Neuronal stem cell (in vitro differentiated cells): ENCODE measurements around the gene RGS12.

Experiments used
- DNase-seq: peaks from one replicate; pipeline ENCODE4 v3.0.0-alpha.2; 2013; ENCODE audit warnings: low spot score
- H2AFZ ChIP-seq: one replicate; pipeline ENCODE4 v1.6.1; 2013; ENCODE audit warnings: mild to moderate bottlenecking, low read length, inconsistent platforms
- H2AK5ac ChIP-seq: 2 replicates; pipeline ENCODE4 v1.6.1; 2013; ENCODE audit warnings: low read depth, mild to moderate bottlenecking, inconsistent platforms, low read length, moderate library complexity, mixed read lengths
- H2BK120ac ChIP-seq: 2 replicates; pipeline ENCODE4 v1.6.1; 2013; ENCODE audit warnings: low read depth, mild to moderate bottlenecking, inconsistent platforms, low read length, moderate library complexity, mixed read lengths
- H2BK12ac ChIP-seq: one replicate; pipeline ENCODE4 v1.6.1; 2013; ENCODE audit warnings: low read length, inconsistent platforms
- H2BK15ac ChIP-seq: 2 replicates; pipeline ENCODE4 v1.6.1; 2013; ENCODE audit warnings: mild to moderate bottlenecking, low read length, inconsistent platforms, mixed read lengths
- H2BK5ac ChIP-seq: one replicate; pipeline ENCODE4 v1.6.1; 2013; ENCODE audit warnings: inconsistent platforms, mild to moderate bottlenecking, low read length, moderate library complexity
- H3K14ac ChIP-seq: one replicate; pipeline ENCODE4 v1.6.1; 2013; ENCODE audit warnings: low read length, inconsistent platforms
- H3K18ac ChIP-seq: 2 replicates; pipeline ENCODE4 v1.6.1; 2013; ENCODE audit warnings: low read length, inconsistent platforms
- H3K23ac ChIP-seq: 2 replicates; pipeline ENCODE4 v1.6.1; 2013; ENCODE audit warnings: low read depth, mild to moderate bottlenecking, mixed read lengths, low read length, inconsistent platforms; ENCODE audit not compliant: poor library complexity
- H3K27ac ChIP-seq: replicated peaks from 3 replicates; pipeline ENCODE4 v1.5.1; 2013; ENCODE audit warnings: low read length, inconsistent platforms
- H3K27me3 ChIP-seq, 3 experiments: 2 replicates each; pipeline ENCODE4 v1.6.1; 2013; ENCODE audit warnings: low read length in 3 of 3, mild to moderate bottlenecking in 2 of 3, inconsistent platforms in 1 of 3, low read depth in 1 of 3, mixed read lengths in 1 of 3, moderate library complexity in 1 of 3; ENCODE audit not compliant: control insufficient read depth in 3 of 3, insufficient read depth in 3 of 3
- H3K36me3 ChIP-seq, 2 donors: replicated peaks in 1 of 2; 2 replicates each; pipeline ENCODE4 v1.6.1; 2013; ENCODE audit warnings: low read length in 2 of 2; ENCODE audit not compliant: control insufficient read depth in 2 of 2, insufficient read depth in 2 of 2
- H3K4ac ChIP-seq: 2 replicates; pipeline ENCODE4 v1.6.1; 2013; ENCODE audit warnings: inconsistent platforms, mild to moderate bottlenecking, low read length, moderate library complexity
- H3K4me1 ChIP-seq, 2 donors: 1 replicate in 1 of 2; 2 replicates in 1 of 2; pipeline ENCODE4 v1.6.1; 2013; ENCODE audit warnings: low read length in 2 of 2, low read depth in 1 of 2; ENCODE audit not compliant: control insufficient read depth in 2 of 2, insufficient read depth in 1 of 2
- H3K4me2 ChIP-seq: one replicate; pipeline ENCODE4 v1.6.1; 2013; ENCODE audit warnings: mild to moderate bottlenecking, low read length, inconsistent platforms; ENCODE audit not compliant: insufficient read depth, poor library complexity, severe bottlenecking
- H3K4me3 ChIP-seq, 2 donors: 2 replicates each; pipeline ENCODE4 v1.5.1; 2013; ENCODE audit warnings: low read length in 2 of 2, mild to moderate bottlenecking in 2 of 2, inconsistent platforms in 1 of 2, moderate library complexity in 1 of 2
- H3K79me1 ChIP-seq: one replicate; pipeline ENCODE4 v1.6.1; 2013; ENCODE audit warnings: low read depth, mild to moderate bottlenecking, inconsistent platforms, low read length, moderate library complexity
- H3K9ac ChIP-seq: one replicate; pipeline ENCODE4 v1.6.1; 2013; ENCODE audit warnings: mild to moderate bottlenecking, low read depth, low read length, inconsistent platforms; ENCODE audit not compliant: poor library complexity
- H3K9me3 ChIP-seq, 2 donors: replicated peaks in 1 of 2; 2 replicates each; pipeline versions ENCODE3 to v1.6.1; 2013; ENCODE audit warnings: low read length in 2 of 2, mild to moderate bottlenecking in 2 of 2, inconsistent platforms in 1 of 2, low read depth in 1 of 2, mixed read lengths in 1 of 2, moderate library complexity in 1 of 2; ENCODE audit not compliant: control insufficient read depth in 2 of 2, insufficient read depth in 1 of 2
- H4K8ac ChIP-seq: one replicate; pipeline ENCODE4 v1.6.1; 2013; ENCODE audit warnings: low read depth, mild to moderate bottlenecking, inconsistent platforms, low read length, moderate library complexity
- H4K91ac ChIP-seq: one replicate; pipeline ENCODE4 v1.6.1; 2013; ENCODE audit warnings: low read length, low read depth, mild to moderate bottlenecking, inconsistent platforms; ENCODE audit not compliant: poor library complexity
- WGBS, 2 donors: extraction: QIAGEN DNeasy Blood & Tissue Kit; methylation state at CpG; one replicate each; pipeline ENCODE4 v1.1.7; 2013; ENCODE audit warnings: missing lambda C conversion rate in 2 of 2, mixed read lengths in 1 of 2; ENCODE audit not compliant: insufficient read length in 2 of 2, insufficient replicate concordance in 1 of 2; ENCODE audit errors: extremely low coverage in 2 of 2; 5-methylcytosine and 5-hydroxymethylcytosine counted together

The RGS12 gene

DNA sequence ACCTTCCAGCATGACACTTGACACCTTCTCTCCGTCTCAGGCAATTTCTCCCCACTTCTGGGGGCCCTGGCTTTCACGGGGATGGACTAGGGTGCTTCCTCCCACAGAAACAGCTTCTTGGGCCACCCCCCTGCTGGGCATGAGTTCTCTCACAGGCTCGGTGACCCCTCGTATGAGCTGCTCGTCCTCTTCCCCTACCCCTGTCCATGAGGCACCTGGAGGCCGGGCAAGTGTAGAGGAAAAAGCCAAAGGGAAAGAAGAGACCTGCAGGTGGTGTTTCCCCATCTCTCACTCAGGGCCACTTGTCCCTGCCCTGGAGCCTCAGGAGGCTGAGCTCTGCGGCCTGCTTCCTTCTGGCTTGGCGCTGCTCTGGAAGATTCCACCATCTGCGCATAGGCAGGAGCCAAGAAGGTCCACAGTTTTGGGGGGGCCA is 1.9 kb upstream of the RGS12 start:
- Histone ChIP-seq H3K4me3 (no peak overlapping the region), H3K14ac (peak overlapping the region; percentile 38), H2AFZ (no peak overlapping the region), H3K4me1 (peaks cover 18 to 19% of the 10 kb centered on the region in 2 donors), H3K18ac (peak overlapping the region; percentile 71), H2BK12ac (no peak overlapping the region), H3K9ac (peak overlapping the region; percentile 44), H3K79me1 (peaks cover 16% of the 10 kb centered on the region), H3K9me3 (peaks cover 0 to 12% of the 10 kb centered on the region in 2 donors), H4K91ac (no peak overlapping the region), H3K23ac (no peak overlapping the region), H2BK120ac (no peak overlapping the region), H3K27ac (no peak overlapping the region), H3K36me3 (peaks cover 0 to 3% of the 10 kb centered on the region in 2 donors), H3K4me2 (no peak overlapping the region), H3K4ac (no peak overlapping the region), H4K8ac (no peak overlapping the region), H2BK5ac (no peak overlapping the region), H2AK5ac (peak overlapping the region; percentile 97), H2BK15ac (no peak overlapping the region), H3K27me3 (peaks cover 0 to 5% (median 3%) of the 10 kb centered on the region in 3 experiments)
- no peak for DNase-seq
- no CpG with 5 or more reads among the region's 9 CpGs for WGBS, 2 donors

DNA sequence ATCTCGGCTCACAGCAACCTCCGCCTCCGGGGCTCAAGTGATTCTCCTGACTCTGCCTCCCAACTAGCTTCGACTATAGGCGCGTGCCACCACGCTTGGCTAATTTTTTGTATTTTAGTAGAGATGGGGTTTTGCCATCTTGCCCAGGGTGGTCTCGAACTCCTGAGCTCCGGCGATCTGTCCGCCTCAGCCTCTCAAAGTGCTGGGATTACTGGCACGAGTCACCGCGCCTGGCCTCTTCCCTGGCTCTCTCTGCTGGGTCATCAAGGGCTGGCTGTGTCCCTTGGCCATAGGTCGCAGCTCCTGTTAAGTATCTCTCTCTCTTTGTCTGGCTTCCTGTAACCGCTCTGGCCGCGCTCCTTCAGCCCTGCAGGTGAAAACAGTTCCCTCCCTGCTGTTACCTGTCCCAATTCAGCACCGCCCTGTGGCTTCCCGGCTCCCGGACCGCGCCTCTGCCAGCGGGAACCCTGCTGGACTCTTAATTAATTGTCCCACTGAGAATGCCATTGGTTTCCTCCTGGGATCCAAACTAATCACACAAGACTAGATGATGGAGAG is 1.3 kb upstream of the RGS12 start:
- peak overlapping the region; percentile 93 for H3K9ac ChIP-seq
- H3K4me2 ChIP-seq, result peak overlapping the region; percentile 99
- peak overlapping the region; percentile 88 to 94 for H3K4me3 ChIP-seq
- H2BK5ac ChIP-seq, result no peak overlapping the region
- no peak overlapping the region for H4K8ac ChIP-seq
- peak overlapping the region; percentile 97 for H2AFZ ChIP-seq
- H3K27me3 ChIP-seq, result peaks cover 0 to 5% (median 3%) of the 10 kb centered on the region in 3 experiments
- no peak overlapping the region for H2BK120ac ChIP-seq
- H3K9me3 ChIP-seq, result peaks cover 0 to 12% of the 10 kb centered on the region in 2 donors
- no peak overlapping the region for H3K27ac ChIP-seq
- peaks cover 16% of the 10 kb centered on the region for H3K79me1 ChIP-seq
- H3K36me3 ChIP-seq, result peaks cover 0 to 3% of the 10 kb centered on the region in 2 donors
- no peak overlapping the region for H4K91ac ChIP-seq
- WGBS, 2 donors, result no CpG with 5 or more reads among the region's 24 CpGs
- H3K4me1 ChIP-seq, result peaks cover 18 to 20% of the 10 kb centered on the region in 2 donors
- peak overlapping the region; percentile 93 for H3K18ac ChIP-seq
- H3K4ac ChIP-seq, result no peak overlapping the region
- peak overlapping the region; percentile 8 for H3K14ac ChIP-seq
- no peak overlapping the region for H2BK12ac ChIP-seq
- peak overlapping the region; percentile 88 for H2AK5ac ChIP-seq
- DNase-seq, result no peak
- H3K23ac ChIP-seq, result peak overlapping the region; percentile 95
- H2BK15ac ChIP-seq, result peak overlapping the region; percentile 92

DNA sequence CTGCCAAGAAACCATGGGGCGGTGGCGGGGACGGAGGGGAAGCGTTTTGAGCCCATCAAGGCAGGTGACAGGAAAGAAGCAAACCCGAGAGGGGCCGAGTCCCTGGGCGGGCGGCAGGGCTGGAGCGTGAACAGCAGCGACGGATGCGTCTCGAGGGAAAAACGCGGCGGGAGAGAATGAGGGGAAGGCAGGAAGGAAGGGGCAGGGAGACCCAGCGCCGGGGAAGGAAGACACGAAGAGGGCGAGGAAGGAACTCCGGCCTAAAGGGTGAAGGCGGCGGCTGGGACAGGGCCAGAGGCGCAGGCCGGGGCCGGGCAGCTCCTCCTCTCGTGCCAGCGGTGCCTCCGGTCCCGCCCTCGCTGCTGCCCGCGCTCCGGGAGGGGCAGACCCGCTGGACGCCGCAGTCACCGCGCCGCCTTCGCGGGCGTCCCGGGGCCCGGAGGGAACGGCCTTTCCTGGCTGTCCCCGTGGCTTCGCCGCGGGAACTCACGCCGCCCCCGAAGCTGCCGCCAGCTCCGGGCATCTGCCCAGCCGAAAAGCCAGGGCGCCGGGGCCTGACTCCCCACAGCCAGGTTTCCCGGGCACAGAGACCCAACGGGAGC is 751 bp upstream of the RGS12 start:
- Histone ChIP-seq H3K18ac (peak overlapping the region; percentile 98), H3K9ac (peak overlapping the region; percentile 93), H3K27me3 (peaks cover 0 to 5% (median under 1%) of the 10 kb centered on the region in 3 experiments), H4K91ac (no peak overlapping the region), H3K23ac (peak overlapping the region; percentile 95), H2BK15ac (peak overlapping the region; percentile 58), H2BK12ac (no peak overlapping the region), H2AK5ac (peak overlapping the region; percentile 88), H2BK5ac (peak overlapping the region; percentile 82), H3K27ac (peak overlapping the region; percentile 72), H3K36me3 (peaks cover 0 to 3% of the 10 kb centered on the region in 2 donors), H2BK120ac (peak overlapping the region; percentile 61), H3K4me1 (peaks cover 14 to 23% of the 10 kb centered on the region in 2 donors), H3K4ac (no peak overlapping the region), H2AFZ (peak overlapping the region; percentile 97), H3K4me3 (peak overlapping the region; percentile 88 to 94), H3K14ac (peak overlapping the region; percentile 82), H3K4me2 (peak overlapping the region; percentile 99), H4K8ac (no peak overlapping the region), H3K79me1 (peaks cover 16% of the 10 kb centered on the region), H3K9me3 (peaks cover 0 to 16% of the 10 kb centered on the region in 2 donors)
- WGBS, 2 donors, result no CpG with 5 or more reads among the region's 60 CpGs
- DNase-seq, result no peak
